A673 (cell line): Measurements from ENCODE around the gene ACTL7B.

ENCODE experiments used
- CTCF ChIP-seq: fragments of 300-800, 200-600 bp; sonication (generic); conservative IDR thresholded peaks from 2 replicates; pipeline ENCODE4 v1.5.1; 2017; ENCODE audit warnings: low read depth, mild to moderate bottlenecking, antibody characterized with exemption, low read length, moderate library complexity, mixed read lengths
- EZH2 ChIP-seq: fragments of 200-600 bp; sonication (generic); IDR thresholded peaks from 2 replicates; pipeline ENCODE4 v1.6.1; 2017; ENCODE audit warnings: borderline replicate concordance, low read depth, mild to moderate bottlenecking, mixed read lengths, antibody characterized with exemption, low read length; ENCODE audit not compliant: poor library complexity, severe bottlenecking

GRCh38 chr9:108816037-108816436 lies 39.7 kb downstream of the ACTL7B start:
- TF ChIP-seq CTCF (no peak), EZH2 (no peak)
